ENCODE measurements around the gene ZNF414.
"Not testable (repeated sequence)": the region's sequence is repeated elsewhere in the genome, so short reads cannot be mapped to it uniquely, and the experiment has no call there.

Gene ZNF414, protein sequence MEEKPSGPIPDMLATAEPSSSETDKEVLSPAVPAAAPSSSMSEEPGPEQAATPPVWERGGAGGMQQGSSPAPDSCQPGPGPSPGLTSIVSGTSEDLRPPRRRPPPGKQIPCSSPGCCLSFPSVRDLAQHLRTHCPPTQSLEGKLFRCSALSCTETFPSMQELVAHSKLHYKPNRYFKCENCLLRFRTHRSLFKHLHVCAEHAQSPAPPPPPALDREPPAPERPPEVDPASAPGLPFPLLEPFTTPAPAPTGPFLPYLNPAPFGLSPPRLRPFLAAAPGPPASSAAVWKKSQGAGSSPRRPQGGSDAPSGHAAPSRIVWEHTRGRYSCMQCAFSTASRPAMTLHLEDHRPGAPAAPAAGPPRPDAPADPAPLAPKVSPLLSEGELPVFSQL

GRCh38 chr19:8513687-8514504, at the start of gene ZNF414:
Gene ZNF414, minus strand, starts transcription at chr19:8514167. Its CDS starts 121 bp downstream, at chr19:8514046.
- Histone ChIP-seq H3K27me3 (ENCODE audit: control insufficient read depth, insufficient read depth, low read length) (no peaks in the 10 kb centered on the region), H3K4me1 (ENCODE audit: control insufficient read depth, insufficient read depth, low read length) (peaks cover 10% of the 10 kb centered on the region)

GRCh38 chr19:8561075-8561764, 47.3 kb upstream of the ZNF414 start:
- Histone ChIP-seq H3K36me3 (ENCODE audit: control insufficient read depth, insufficient read depth, low read length) (no peaks in the 10 kb centered on the region), H3K9ac (ENCODE audit: low read length) (no peak overlapping the region), H3K4me1 (ENCODE audit: control insufficient read depth, insufficient read depth, low read length) (no peaks in the 10 kb centered on the region), H3K27ac (ENCODE audit: low read depth, low read length) (no peak overlapping the region), H3K4me3 (ENCODE audit: low read length) (no peak overlapping the region), H3K27me3 (ENCODE audit: control insufficient read depth, insufficient read depth, low read length) (no peaks in the 10 kb centered on the region)

More at GRCh38 chr19:8513687-8514504, at the start of gene ZNF414:
- H3K27ac ChIP-seq (ENCODE audit: low read depth, low read length), result peak within 1 kb of the TSS; percentile 100
- no peaks in the 10 kb centered on the region for H3K36me3 ChIP-seq (ENCODE audit: control insufficient read depth, insufficient read depth, low read length)
- peak within 1 kb of the TSS; percentile 89 for H3K9ac ChIP-seq (ENCODE audit: low read length)
- H3K4me3 ChIP-seq (ENCODE audit: low read length), result peak within 1 kb of the TSS; percentile 68

DNA sequence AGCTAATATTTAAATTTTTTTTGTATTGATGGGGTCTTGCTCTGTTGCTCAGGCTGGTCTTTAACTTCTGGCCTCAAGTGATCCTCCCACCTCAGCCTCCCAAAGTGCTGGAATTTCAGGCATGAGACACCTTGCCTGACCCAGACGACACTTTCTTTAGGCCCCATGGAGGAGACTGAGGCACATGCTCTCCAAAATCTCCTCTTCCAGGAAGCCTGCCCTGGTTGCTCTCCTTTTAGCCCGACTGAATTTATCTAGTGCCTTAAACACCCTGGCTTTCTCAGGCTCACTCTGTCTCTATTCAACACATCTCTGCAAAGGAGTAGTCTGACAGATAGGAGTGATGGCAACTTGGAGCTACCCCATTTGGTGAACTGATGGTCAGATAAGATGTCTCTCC, 44.4 kb upstream of the ZNF414 start:
- no peak overlapping the region for H3K9ac ChIP-seq (ENCODE audit: low read length)
- H3K27me3 ChIP-seq (ENCODE audit: control insufficient read depth, insufficient read depth, low read length), result no peaks in the 10 kb centered on the region
- no peaks in the 10 kb centered on the region for H3K4me1 ChIP-seq (ENCODE audit: control insufficient read depth, insufficient read depth, low read length)
- no peak overlapping the region for H3K27ac ChIP-seq (ENCODE audit: low read depth, low read length)
- no peaks in the 10 kb centered on the region for H3K36me3 ChIP-seq (ENCODE audit: control insufficient read depth, insufficient read depth, low read length)
- no peak overlapping the region for H3K4me3 ChIP-seq (ENCODE audit: low read length)

- Histone ChIP-seq H3K9ac (ENCODE audit: low read length) (no peak overlapping the region), H3K27me3 (ENCODE audit: control insufficient read depth, insufficient read depth, low read length) (no peaks in the 10 kb centered on the region), H3K36me3 (ENCODE audit: control insufficient read depth, insufficient read depth, low read length) (no peaks in the 10 kb centered on the region), H3K4me3 (ENCODE audit: low read length) (no peak overlapping the region), H3K4me1 (ENCODE audit: control insufficient read depth, insufficient read depth, low read length) (no peaks in the 10 kb centered on the region), H3K27ac (ENCODE audit: low read depth, low read length) (no peak overlapping the region)
These were observed 43.8 kb upstream of the ZNF414 start for GRCh38 chr19:8557642-8558238.

- not testable (repeated sequence) for H3K27ac ChIP-seq (ENCODE audit: low read depth, low read length); H3K27me3 ChIP-seq (ENCODE audit: control insufficient read depth, insufficient read depth, low read length); H3K4me1 ChIP-seq (ENCODE audit: control insufficient read depth, insufficient read depth, low read length); H3K36me3 ChIP-seq (ENCODE audit: control insufficient read depth, insufficient read depth, low read length); H3K9ac ChIP-seq (ENCODE audit: low read length); H3K4me3 ChIP-seq (ENCODE audit: low read length)
These were observed 39.8 kb upstream of the ZNF414 start for GRCh38 chr19:8553729-8554128.

DNA sequence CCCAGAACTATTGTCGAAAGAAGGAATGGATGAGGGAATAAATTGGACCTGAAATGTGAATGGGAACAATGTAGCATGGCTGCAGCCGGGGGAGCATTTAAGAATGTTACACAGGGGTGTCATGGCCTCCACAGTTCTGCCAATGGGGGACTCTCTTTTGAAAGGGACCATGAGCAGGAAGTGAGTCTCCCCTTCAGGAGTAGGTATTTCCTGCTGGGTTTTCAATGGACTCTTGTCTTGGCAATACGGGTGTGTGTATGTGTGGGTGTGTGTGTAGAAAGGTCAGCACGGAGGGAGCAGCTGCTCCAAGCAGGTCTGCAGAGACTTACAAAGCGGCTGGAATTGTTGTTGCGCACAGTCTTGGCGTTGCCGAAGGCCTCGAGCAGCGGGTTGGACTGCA, 38.8 kb upstream of the ZNF414 start:
- Histone ChIP-seq H3K4me3 (ENCODE audit: low read length) (no peak overlapping the region), H3K4me1 (ENCODE audit: control insufficient read depth, insufficient read depth, low read length) (no peaks in the 10 kb centered on the region), H3K27me3 (ENCODE audit: control insufficient read depth, insufficient read depth, low read length) (no peaks in the 10 kb centered on the region), H3K9ac (ENCODE audit: low read length) (no peak overlapping the region), H3K36me3 (ENCODE audit: control insufficient read depth, insufficient read depth, low read length) (no peaks in the 10 kb centered on the region), H3K27ac (ENCODE audit: low read depth, low read length) (no peak overlapping the region)

DNA sequence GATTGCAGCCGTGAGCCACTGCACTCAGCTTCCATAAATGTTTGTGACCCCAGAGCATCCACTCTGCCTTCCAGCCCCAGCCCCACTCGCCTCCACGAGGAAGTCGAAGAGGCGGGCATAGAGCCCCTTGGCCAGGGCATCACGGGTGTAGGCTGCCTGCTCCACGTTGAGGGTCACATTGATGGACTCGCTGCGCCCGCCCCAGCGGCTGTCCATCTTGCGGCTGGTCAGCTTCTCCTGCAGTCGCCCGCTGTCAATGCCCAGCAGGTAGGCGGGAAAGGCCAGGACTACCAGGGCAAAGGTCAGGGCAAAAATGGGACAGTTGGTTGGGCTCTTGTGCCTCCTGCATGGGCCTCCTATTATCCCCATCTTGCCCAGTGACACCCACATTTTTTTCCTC, 36.1 kb upstream of the ZNF414 start:
- Histone ChIP-seq H3K27me3 (ENCODE audit: control insufficient read depth, insufficient read depth, low read length) (no peaks in the 10 kb centered on the region), H3K9ac (ENCODE audit: low read length) (no peak overlapping the region), H3K36me3 (ENCODE audit: control insufficient read depth, insufficient read depth, low read length) (peaks cover 5% of the 10 kb centered on the region), H3K27ac (ENCODE audit: low read depth, low read length) (no peak overlapping the region), H3K4me3 (ENCODE audit: low read length) (no peak overlapping the region), H3K4me1 (ENCODE audit: control insufficient read depth, insufficient read depth, low read length) (no peaks in the 10 kb centered on the region)

- no peaks in the 10 kb centered on the region for H3K27me3 ChIP-seq (ENCODE audit: control insufficient read depth, insufficient read depth, low read length)
- H3K4me1 ChIP-seq (ENCODE audit: control insufficient read depth, insufficient read depth, low read length), result no peaks in the 10 kb centered on the region
- H3K4me3 ChIP-seq (ENCODE audit: low read length), result no peak overlapping the region
- H3K9ac ChIP-seq (ENCODE audit: low read length), result no peak overlapping the region
- H3K27ac ChIP-seq (ENCODE audit: low read depth, low read length), result no peak overlapping the region
- H3K36me3 ChIP-seq (ENCODE audit: control insufficient read depth, insufficient read depth, low read length), result peaks cover 5% of the 10 kb centered on the region
These were observed 31.8 kb upstream of the ZNF414 start for GRCh38 chr19:8545743-8546142.

DNA sequence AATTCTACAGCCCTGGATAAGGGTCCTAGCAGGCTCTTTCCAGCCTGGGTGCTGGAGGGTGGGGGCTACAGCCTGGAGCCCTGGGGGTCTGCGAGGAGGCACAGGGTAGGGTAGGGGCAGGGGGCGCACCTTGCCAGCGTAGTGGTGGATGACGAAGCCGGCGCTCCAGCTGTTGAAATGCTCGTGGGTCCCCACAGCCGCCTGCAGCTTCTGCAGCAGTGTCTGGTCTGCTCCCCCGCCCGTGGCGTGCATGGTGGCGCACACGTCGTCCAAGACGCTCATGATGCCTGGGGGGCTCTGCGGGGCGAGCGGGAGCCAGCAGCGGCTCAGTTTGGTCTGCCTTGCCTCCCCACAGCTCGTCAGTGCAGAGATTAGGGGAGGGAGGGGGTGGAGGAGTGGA, 30.2 kb upstream of the ZNF414 start:
- H3K36me3 ChIP-seq (ENCODE audit: control insufficient read depth, insufficient read depth, low read length), result peaks cover 5% of the 10 kb centered on the region

GRCh38 chr19:8539621-8540149, 25.7 kb upstream of the ZNF414 start:
- H3K4me3 ChIP-seq (ENCODE audit: low read length), result no peak overlapping the region
- no peak overlapping the region for H3K9ac ChIP-seq (ENCODE audit: low read length)
- H3K36me3 ChIP-seq (ENCODE audit: control insufficient read depth, insufficient read depth, low read length), result no peaks in the 10 kb centered on the region

More for the DNA sequence above, 30.2 kb upstream of the ZNF414 start:
- Histone ChIP-seq H3K9ac (ENCODE audit: low read length) (no peak overlapping the region), H3K4me3 (ENCODE audit: low read length) (no peak overlapping the region), H3K27me3 (ENCODE audit: control insufficient read depth, insufficient read depth, low read length) (no peaks in the 10 kb centered on the region), H3K27ac (ENCODE audit: low read depth, low read length) (no peak overlapping the region), H3K4me1 (ENCODE audit: control insufficient read depth, insufficient read depth, low read length) (no peaks in the 10 kb centered on the region)

GRCh38 chr19:8537099-8537498, 23.1 kb upstream of the ZNF414 start:
- no peaks in the 10 kb centered on the region for H3K4me1 ChIP-seq (ENCODE audit: control insufficient read depth, insufficient read depth, low read length)
- no peak overlapping the region for H3K4me3 ChIP-seq (ENCODE audit: low read length)
- no peak overlapping the region for H3K27ac ChIP-seq (ENCODE audit: low read depth, low read length)
- no peaks in the 10 kb centered on the region for H3K36me3 ChIP-seq (ENCODE audit: control insufficient read depth, insufficient read depth, low read length)
- H3K27me3 ChIP-seq (ENCODE audit: control insufficient read depth, insufficient read depth, low read length), result no peaks in the 10 kb centered on the region
- no peak overlapping the region for H3K9ac ChIP-seq (ENCODE audit: low read length)

More at GRCh38 chr19:8539621-8540149, 25.7 kb upstream of the ZNF414 start:
- no peaks in the 10 kb centered on the region for H3K4me1 ChIP-seq (ENCODE audit: control insufficient read depth, insufficient read depth, low read length)
- H3K27ac ChIP-seq (ENCODE audit: low read depth, low read length), result no peak overlapping the region
- no peaks in the 10 kb centered on the region for H3K27me3 ChIP-seq (ENCODE audit: control insufficient read depth, insufficient read depth, low read length)

- Histone ChIP-seq H3K9ac (ENCODE audit: low read length) (no peak overlapping the region), H3K27me3 (ENCODE audit: control insufficient read depth, insufficient read depth, low read length) (no peaks in the 10 kb centered on the region), H3K27ac (ENCODE audit: low read depth, low read length) (no peak overlapping the region), H3K36me3 (ENCODE audit: control insufficient read depth, insufficient read depth, low read length) (no peaks in the 10 kb centered on the region), H3K4me1 (ENCODE audit: control insufficient read depth, insufficient read depth, low read length) (no peaks in the 10 kb centered on the region), H3K4me3 (ENCODE audit: low read length) (no peak overlapping the region)
These were observed 22.3 kb upstream of the ZNF414 start for GRCh38 chr19:8536282-8536681.

Measured in rectal smooth muscle tissue (tissue), 1 donor.